Mesenteric fat pad (tissue), 1 donor: ENCODE measurements around the gene PSKH1. TPM values are rescaled to one million over a fixed set of nuclear protein-coding genes. Genes with fewer than 3 reads are reported as not detected.

ENCODE experiments used
- DNase-seq: peaks from one replicate; pipeline ENCODE4 v3.0.0-alpha.2; 2020; ENCODE audit warnings: low spot score
- total RNA-seq: library from RNA; stranded (reverse); fragmentation: NEBNext Ultra II Directional; extraction: Animal tissue kit (Norgen Biotek cat#: 25700); gene quantifications from one replicate; pipeline ENCODE4 v1.2.1, GENCODE V29; 2021
- donor health status: DM: yes; HTN: yes; CAD: no.

PSKH1 gene
- total RNA-seq, 1 donor from 2014 or later = 28.6 TPM

- DNase-seq = no peak
Observed at GRCh38 chr16:67939507-67940445, 46.7 kb downstream of the PSKH1 start.

- DNase-seq = no peak
Observed at GRCh38 chr16:67940446-67941089, 47.5 kb downstream of the PSKH1 start.

- DNase-seq = no peak
Observed at GRCh38 chr16:67941469-67942199, 48.6 kb downstream of the PSKH1 start.

GRCh38 chr16:67942200-67942509 is 49.1 kb downstream of the PSKH1 start:
- no peak for DNase-seq

GRCh38 chr16:67942510-67943255 is 49.6 kb downstream of the PSKH1 start:
- DNase-seq = no peak

GRCh38 chr16:67943256-67943618 is 50.2 kb downstream of the PSKH1 start:
- DNase-seq = no peak

GRCh38 chr16:67943619-67944504 is 50.8 kb downstream of the PSKH1 start, which contains the start of gene LCAT:
TSS of gene LCAT (minus strand) at chr16:67944120. CDS start at chr16:67944101, 19 bp downstream.
- DNase-seq = no peak

GRCh38 chr16:67944690-67945391 is 51.8 kb downstream of the PSKH1 start:
- no peak for DNase-seq

- no peak for DNase-seq
Observed at GRCh38 chr16:67945392-67945933, 52.4 kb downstream of the PSKH1 start.

- DNase-seq = no peak
Observed at GRCh38 chr16:67946128-67946569, 53.1 kb downstream of the PSKH1 start.

- DNase-seq = no peak
Observed at GRCh38 chr16:67946966-67947558, 54.0 kb downstream of the PSKH1 start.

GRCh38 chr16:67948015-67948414 is 55.0 kb downstream of the PSKH1 start:
- DNase-seq = no peak

GRCh38 chr16:67949645-67950044 is 56.6 kb downstream of the PSKH1 start:
- no peak for DNase-seq

- no peak for DNase-seq
Observed at GRCh38 chr16:67950335-67950843, 57.3 kb downstream of the PSKH1 start.

- no peak for DNase-seq
Observed at GRCh38 chr16:67951485-67951884, 58.4 kb downstream of the PSKH1 start.

GRCh38 chr16:67953641-67954375 is 60.8 kb downstream of the PSKH1 start:
- DNase-seq = no peak

- DNase-seq = no peak
Observed at GRCh38 chr16:67954421-67955196, 61.6 kb downstream of the PSKH1 start.
